IMR-90 (cell line): Measurements from ENCODE around the gene ZNF181.

Experiments used
- BHLHE40 ChIP-seq: fragments of 150-350 bp; IDR thresholded peaks from 2 replicates; pipeline ENCODE4 v1.6.1; 2016; ENCODE audit warnings: mild to moderate bottlenecking, low read depth, low read length
- CEBPB ChIP-seq: IDR thresholded peaks from 2 replicates; pipeline ENCODE4 v1.6.1; 2012; ENCODE audit warnings: low read depth, low read length, improper control_type of control experiment
- MAFK ChIP-seq: IDR thresholded peaks from 2 replicates; pipeline ENCODE4 v1.6.1; 2012; ENCODE audit warnings: low read depth, low read length, improper control_type of control experiment
- MXI1 ChIP-seq: IDR thresholded peaks from 2 replicates; pipeline ENCODE4 v1.6.1; 2012; ENCODE audit warnings: low read depth, mild to moderate bottlenecking, low read length, moderate library complexity, borderline replicate concordance
- NFE2L2 ChIP-seq: fragments of 150-350 bp; IDR thresholded peaks from 2 replicates; pipeline ENCODE4 v1.6.1; 2016; ENCODE audit warnings: low read depth, mild to moderate bottlenecking, low read length
- POLR2A ChIP-seq: IDR thresholded peaks from 2 replicates; pipeline ENCODE4 v1.6.1; 2012; ENCODE audit warnings: mild to moderate bottlenecking, low read depth, low read length
- RCOR1 ChIP-seq: IDR thresholded peaks from 2 replicates; pipeline ENCODE4 v1.6.1; 2012; ENCODE audit warnings: mild to moderate bottlenecking, low read length, improper control_type of control experiment; ENCODE audit not compliant: insufficient replicate concordance
- RFX5 ChIP-seq: IDR thresholded peaks from 2 replicates; pipeline ENCODE4 v1.8.0; 2012; ENCODE audit warnings: low read depth, mild to moderate bottlenecking, low read length, moderate library complexity
- TF ChIP-seq, protein P1 (sequence below): conservative IDR thresholded peaks from 2 replicates; pipeline ENCODE4 v1.5.1; 2012; ENCODE audit warnings: mild to moderate bottlenecking, low read depth, low read length, improper control_type of control experiment
- TF ChIP-seq, protein P2 (sequence below): fragments of 150-350 bp; IDR thresholded peaks from 2 replicates; pipeline ENCODE4 v1.6.1; 2017; ENCODE audit warnings: mild to moderate bottlenecking, antibody characterized with exemption, low read length, low read depth

DNA sequence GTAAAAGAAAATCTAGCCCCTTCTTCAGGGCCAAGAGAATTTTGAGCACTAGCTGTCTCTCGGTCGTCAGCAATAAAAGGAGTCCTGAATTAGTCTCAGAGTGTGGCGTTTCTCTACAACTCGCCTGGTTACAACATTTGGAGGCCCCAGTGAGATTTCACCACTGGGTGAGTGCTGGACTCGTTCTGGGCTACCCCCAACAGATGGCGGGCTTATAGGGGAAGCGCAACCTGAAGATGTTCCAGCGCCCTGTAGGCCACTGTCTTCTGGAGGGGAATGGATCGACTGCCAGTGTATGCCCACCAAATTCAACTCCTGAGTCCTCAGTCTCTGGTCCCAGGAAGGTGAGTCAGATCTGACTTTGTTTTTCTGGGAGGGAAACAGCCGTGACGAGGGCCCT is 11.7 kb upstream of the ZNF181 start:
- TF ChIP-seq POLR2A, result no peak
- TF ChIP-seq RFX5, result no peak
- TF ChIP-seq, protein P1, sequence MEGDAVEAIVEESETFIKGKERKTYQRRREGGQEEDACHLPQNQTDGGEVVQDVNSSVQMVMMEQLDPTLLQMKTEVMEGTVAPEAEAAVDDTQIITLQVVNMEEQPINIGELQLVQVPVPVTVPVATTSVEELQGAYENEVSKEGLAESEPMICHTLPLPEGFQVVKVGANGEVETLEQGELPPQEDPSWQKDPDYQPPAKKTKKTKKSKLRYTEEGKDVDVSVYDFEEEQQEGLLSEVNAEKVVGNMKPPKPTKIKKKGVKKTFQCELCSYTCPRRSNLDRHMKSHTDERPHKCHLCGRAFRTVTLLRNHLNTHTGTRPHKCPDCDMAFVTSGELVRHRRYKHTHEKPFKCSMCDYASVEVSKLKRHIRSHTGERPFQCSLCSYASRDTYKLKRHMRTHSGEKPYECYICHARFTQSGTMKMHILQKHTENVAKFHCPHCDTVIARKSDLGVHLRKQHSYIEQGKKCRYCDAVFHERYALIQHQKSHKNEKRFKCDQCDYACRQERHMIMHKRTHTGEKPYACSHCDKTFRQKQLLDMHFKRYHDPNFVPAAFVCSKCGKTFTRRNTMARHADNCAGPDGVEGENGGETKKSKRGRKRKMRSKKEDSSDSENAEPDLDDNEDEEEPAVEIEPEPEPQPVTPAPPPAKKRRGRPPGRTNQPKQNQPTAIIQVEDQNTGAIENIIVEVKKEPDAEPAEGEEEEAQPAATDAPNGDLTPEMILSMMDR, result no peak
- TF ChIP-seq NFE2L2, result no peak
- TF ChIP-seq MAFK, result no peak
- no peak for TF ChIP-seq MXI1
- no peak for TF ChIP-seq CEBPB
- TF ChIP-seq RCOR1, result no peak
- TF ChIP-seq, protein P2, sequence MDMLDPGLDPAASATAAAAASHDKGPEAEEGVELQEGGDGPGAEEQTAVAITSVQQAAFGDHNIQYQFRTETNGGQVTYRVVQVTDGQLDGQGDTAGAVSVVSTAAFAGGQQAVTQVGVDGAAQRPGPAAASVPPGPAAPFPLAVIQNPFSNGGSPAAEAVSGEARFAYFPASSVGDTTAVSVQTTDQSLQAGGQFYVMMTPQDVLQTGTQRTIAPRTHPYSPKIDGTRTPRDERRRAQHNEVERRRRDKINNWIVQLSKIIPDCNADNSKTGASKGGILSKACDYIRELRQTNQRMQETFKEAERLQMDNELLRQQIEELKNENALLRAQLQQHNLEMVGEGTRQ, result no peak
- TF ChIP-seq BHLHE40, result no peak
